Lung (tissue), 13 donors: ENCODE data around the gene LIPC. TPM values are rescaled to one million over a fixed set of nuclear protein-coding genes. Genes with fewer than 3 reads are reported as not detected.

ENCODE experiments used
- ATAC-seq: fragments of 200-7000 bp; cut with Tn5 transposase; one replicate; pipeline ENCODE4 v1.9.1; 2020; ENCODE audit warnings: moderate number of reproducible peaks; ENCODE audit not compliant: insufficient read depth, low FRiP score
- DNase-seq, 3 donors: peaks; one replicate each; pipeline ENCODE4 v3.0.0-alpha.2; 2013 to 2017
- H3K27ac ChIP-seq, 2 donors: one replicate each; pipeline ENCODE4 v1.5.1; 2013; ENCODE audit warnings: mild to moderate bottlenecking in 2 of 2, moderate library complexity in 2 of 2, control low read depth in 1 of 2, inconsistent platforms in 1 of 2, low read depth in 1 of 2, low read length in 1 of 2
- H3K27me3 ChIP-seq, 3 donors: one replicate each; pipeline ENCODE4 v1.5.1; 2013; ENCODE audit warnings: low read length in 2 of 3; ENCODE audit not compliant: control insufficient read depth in 3 of 3, insufficient read depth in 3 of 3
- H3K36me3 ChIP-seq, 4 donors: one replicate each; pipeline ENCODE4 v1.5.1; 2013; ENCODE audit warnings: low read length in 4 of 4, mild to moderate bottlenecking in 1 of 4, moderate library complexity in 1 of 4; ENCODE audit not compliant: control insufficient read depth in 4 of 4, insufficient read depth in 4 of 4
- H3K4me1 ChIP-seq, 5 donors: one replicate each; pipeline ENCODE4 v1.5.1; 2013; ENCODE audit warnings: low read length in 5 of 5, mild to moderate bottlenecking in 2 of 5, moderate library complexity in 1 of 5; ENCODE audit not compliant: control insufficient read depth in 5 of 5, insufficient read depth in 5 of 5
- H3K4me3 ChIP-seq: one replicate; pipeline ENCODE4 v1.5.1; 2013; ENCODE audit warnings: mild to moderate bottlenecking, control low read depth, moderate library complexity
- H3K9ac ChIP-seq, 2 donors: one replicate each; pipeline ENCODE4 v1.5.1; 2013; ENCODE audit warnings: low read length in 2 of 2, control low read depth in 1 of 2; ENCODE audit not compliant: insufficient read depth in 1 of 2
- H3K9me3 ChIP-seq, 4 donors: one replicate each; pipeline ENCODE4 v1.5.1; 2013; ENCODE audit warnings: low read length in 3 of 4, mild to moderate bottlenecking in 1 of 4, moderate library complexity in 1 of 4; ENCODE audit not compliant: control insufficient read depth in 4 of 4, insufficient read depth in 3 of 4
- WGBS, 2 donors: extraction: QIAGEN DNeasy Blood & Tissue Kit; methylation state at CpG; one replicate each; pipeline ENCODE4 v1.1.7; 2013; 5-methylcytosine and 5-hydroxymethylcytosine counted together
- polyA plus RNA-seq, 2 donors: library from polyadenylated mRNA; stranded (reverse); fragments of 200-250 nt; gene quantifications; one replicate each; pipeline ENCODE4 v1.2.1, GENCODE V29; 2013
- small RNA-seq: library from RNA; depleted of rRNA; stranded (forward); fragments of <200 nt; gene quantifications from one replicate; pipeline ENCODE3, GENCODE V24; 2014; ENCODE audit warnings: low replicate concordance
- total RNA-seq, 2 donors: library from RNA; depleted of rRNA in 1 of 2; stranded (reverse); fragments of >200 nt in 1 of 2; gene quantifications; one replicate each; pipeline ENCODE4 v1.2.1, GENCODE V29; 2014 to 2021
- TF ChIP-seq, protein P1 (sequence below): IDR thresholded peaks from 2 replicates; pipeline ENCODE4 v1.5.1; 2012; ENCODE audit warnings: mild to moderate bottlenecking; ENCODE audit errors: control extremely low read depth, extremely low read depth
- donor health status: control.
- donor health status: control.
- donor health status: Bipolar disorder and iron deficiency.
- donor health status: healthy.
- donor health status: DM: yes; HTN: yes; CAD: no.

Gene LIPC
- total and polyA plus RNA-seq, 4 donors: 0.20 to 0.57 (median 0.40) TPM

DNA sequence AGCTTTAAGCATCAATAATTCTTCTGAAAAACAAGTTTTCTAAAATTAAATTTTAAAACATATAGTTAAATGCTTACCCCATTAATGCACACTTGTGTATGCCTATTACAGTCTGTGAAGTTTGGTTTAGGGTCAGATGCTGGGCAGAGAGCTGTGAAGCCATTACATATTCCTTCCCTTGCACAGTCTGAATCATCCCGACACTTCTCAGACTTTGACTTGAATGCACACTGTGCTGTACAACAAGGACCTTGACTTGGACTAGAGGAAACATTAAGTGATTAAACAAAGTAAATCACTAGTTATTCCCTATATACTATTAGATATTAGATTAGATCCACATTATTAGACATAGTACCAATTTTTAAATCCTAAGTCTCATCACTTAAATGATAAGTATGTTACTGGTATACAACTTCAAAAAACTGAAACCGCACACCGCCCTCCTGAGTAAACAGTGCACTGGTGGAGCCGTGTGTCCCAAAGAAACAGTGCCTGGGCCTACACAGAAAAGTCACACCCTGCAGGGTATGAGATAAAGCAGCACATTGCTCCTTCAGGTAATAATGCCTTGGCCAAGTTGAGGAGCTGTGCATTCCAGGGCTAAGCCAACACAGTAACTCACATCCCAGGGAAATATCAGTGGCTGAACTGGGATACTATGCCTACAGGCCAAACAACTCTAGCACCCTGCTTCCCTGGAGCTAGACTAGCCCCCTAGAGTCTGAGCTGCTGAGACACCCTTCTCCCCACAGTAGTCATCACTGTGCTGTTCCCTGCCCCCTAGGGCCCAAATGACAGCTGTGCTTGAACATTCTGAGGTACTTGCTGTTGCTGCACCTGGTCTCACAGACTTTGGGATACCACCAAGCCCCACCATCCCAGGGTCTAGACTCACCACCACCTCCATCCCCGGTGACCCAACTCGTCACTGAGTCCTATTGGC is 180.2 kb downstream of the LIPC start:
- DNase-seq: no peak
- 91 to 93% methylated on average over 6 of the region's 6 CpGs for WGBS, 2 donors
- ATAC-seq: no peak
- Histone ChIP-seq H3K9me3 (peaks cover 3 to 9% (median 6%) of the 10 kb centered on the region in 4 donors), H3K4me1 (peaks cover 0 to 2% (median 0%) of the 10 kb centered on the region in 5 donors), H3K4me3 (no peak overlapping the region), H3K27ac (no peak overlapping the region), H3K27me3 (no peaks in the 10 kb centered on the region), H3K9ac (no peak overlapping the region), H3K36me3 (peaks cover 7 to 43% (median 16%) of the 10 kb centered on the region in 4 donors)
- TF ChIP-seq, protein P1, sequence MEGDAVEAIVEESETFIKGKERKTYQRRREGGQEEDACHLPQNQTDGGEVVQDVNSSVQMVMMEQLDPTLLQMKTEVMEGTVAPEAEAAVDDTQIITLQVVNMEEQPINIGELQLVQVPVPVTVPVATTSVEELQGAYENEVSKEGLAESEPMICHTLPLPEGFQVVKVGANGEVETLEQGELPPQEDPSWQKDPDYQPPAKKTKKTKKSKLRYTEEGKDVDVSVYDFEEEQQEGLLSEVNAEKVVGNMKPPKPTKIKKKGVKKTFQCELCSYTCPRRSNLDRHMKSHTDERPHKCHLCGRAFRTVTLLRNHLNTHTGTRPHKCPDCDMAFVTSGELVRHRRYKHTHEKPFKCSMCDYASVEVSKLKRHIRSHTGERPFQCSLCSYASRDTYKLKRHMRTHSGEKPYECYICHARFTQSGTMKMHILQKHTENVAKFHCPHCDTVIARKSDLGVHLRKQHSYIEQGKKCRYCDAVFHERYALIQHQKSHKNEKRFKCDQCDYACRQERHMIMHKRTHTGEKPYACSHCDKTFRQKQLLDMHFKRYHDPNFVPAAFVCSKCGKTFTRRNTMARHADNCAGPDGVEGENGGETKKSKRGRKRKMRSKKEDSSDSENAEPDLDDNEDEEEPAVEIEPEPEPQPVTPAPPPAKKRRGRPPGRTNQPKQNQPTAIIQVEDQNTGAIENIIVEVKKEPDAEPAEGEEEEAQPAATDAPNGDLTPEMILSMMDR: no peak

DNA sequence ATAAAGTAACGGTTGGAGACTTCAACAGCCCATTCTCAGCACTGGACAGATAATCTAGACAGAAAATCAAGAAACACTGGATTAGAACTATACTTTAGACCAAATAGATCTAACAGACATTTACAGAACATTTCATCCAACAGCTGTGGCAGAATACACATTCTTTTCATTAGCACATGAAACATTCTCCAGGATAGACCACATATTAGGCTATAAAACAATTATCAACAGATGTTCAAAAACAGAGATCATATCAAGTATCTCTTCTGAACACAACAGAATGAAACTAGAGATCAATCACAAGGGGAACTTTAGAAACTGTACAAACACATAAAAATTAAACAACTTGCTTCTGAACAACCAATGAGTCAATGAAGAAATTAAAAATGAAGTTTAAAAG is 184.4 kb downstream of the LIPC start:
- WGBS, 2 donors: 96 to 100% methylated on average over 1 of the region's 1 CpG
- Histone ChIP-seq H3K4me3 (no peak overlapping the region), H3K9me3 (peaks cover 3 to 12% (median 6%) of the 10 kb centered on the region in 4 donors), H3K27ac (no peak overlapping the region), H3K36me3 (peaks cover 7 to 47% (median 12%) of the 10 kb centered on the region in 4 donors), H3K27me3 (no peaks in the 10 kb centered on the region), H3K9ac (no peak overlapping the region), H3K4me1 (peaks cover 0 to 2% (median 0%) of the 10 kb centered on the region in 5 donors)
- TF ChIP-seq, protein P1: no peak
- DNase-seq (no peak), ATAC-seq (no peak)

Small RNA genes lying within 50 kb of the gene (small RNA-seq; reads per million reads assigned to genes)
- gene AC084781.2: not detected
